ENCODE results near the gene CYTH3. TPM values are rescaled to one million over a fixed set of nuclear protein-coding genes. Genes with fewer than 3 reads are reported as not detected.
A peak's percentile ranks its signal among the peaks of the same experiment; 100 is the strongest.

The CYTH3 gene
- total RNA-seq, 1 experiment from 2014 or later, result 16.7 TPM

- TF ChIP-seq ZBTB33 (IDR thresholded peaks at IDR 0.05; ENCODE audit: extremely low read depth, insufficient replicate concordance, low read length) (no peak), JUND (IDR thresholded peaks at IDR 0.05) (no peak)
These were observed 38.0 kb upstream of the CYTH3 start (continued) for GRCh38 chr7:6310271-6310993.

- Histone ChIP-seq H3K27me3 (ENCODE audit: insufficient read depth, low read length) (no peaks in the 10 kb centered on the region), H3K27ac (ENCODE audit: low read depth, low read length) (no peak overlapping the region), H3K4me2 (ENCODE audit: low read length) (peak overlapping the region; percentile 41), H3K36me3 (ENCODE audit: control insufficient read depth in 1 of 2, insufficient read depth in 2 of 2, low read length in 2 of 2) (no peaks in the 10 kb centered on the region), H2AFZ (ENCODE audit: low read depth, low read length, poor library complexity, severe bottlenecking) (peak overlapping the region; percentile 83), H3K4me3 (replicated peaks in 1 of 2; ENCODE audit: low read depth in 1 of 2, low read length in 2 of 2) (no peak overlapping the region), H3K9me2 (ENCODE audit: insufficient read depth) (no peaks in the 10 kb centered on the region), H3K4me1 (ENCODE audit: control insufficient read depth in 1 of 2, insufficient read depth in 2 of 2, low read length in 2 of 2) (peaks cover 9 to 27% of the 10 kb centered on the region in 2 experiments), H3K9me3 (ENCODE audit: control insufficient read depth in 1 of 2, insufficient read depth in 1 of 2, low read depth in 1 of 2, low read length in 2 of 2) (no peaks in the 10 kb centered on the region), H4K20me1 (ENCODE audit: insufficient read depth) (no peaks in the 10 kb centered on the region), H3K9ac (ENCODE audit: low read length) (no peak overlapping the region), H3K79me2 (ENCODE audit: insufficient read depth, low read length) (no peaks in the 10 kb centered on the region)
- intact Hi-C loops (cut with micrococcal nuclease), result no loop called here
- DNase-seq (ENCODE audit: low read depth, low spot score) (no peak), ATAC-seq (no peak; the same call in 1 of the 2 replicates)
- TF ChIP-seq EZH2 (IDR thresholded peaks at IDR 0.05), result no peak
- TF ChIP-seq SP1 (IDR thresholded peaks at IDR 0.05; ENCODE audit: low read depth), result no peak
- no peak for TF ChIP-seq JUND (IDR thresholded peaks at IDR 0.05)
- no peak for TF ChIP-seq EGR1 (IDR thresholded peaks at IDR 0.05; ENCODE audit: low read depth)
- POLR2A ChIA-PET, result interaction anchor here (0.6 kb wide), 1 partner anchor 21 kb away, joined by 3 read pairs; no protein-coding TSS in a partner anchor
- CTCF ChIA-PET, result interaction anchor here (1.0 kb wide), 1 partner anchor 172 kb away, joined by 3 read pairs; no protein-coding TSS in a partner anchor
- RAD21 ChIA-PET (ENCODE audit: low non-redundant PET in 1 of 2, low total read pairs in 2 of 2, uncharacterized antibody in 2 of 2, unreplicated experiment in 2 of 2), result no interaction called here
- BruUV-seq (replicated peaks), result no TSS peak
These were observed 35.3 kb upstream of the CYTH3 start for GRCh38 chr7:6307762-6308161.
